GM19397 (cell line): ENCODE data around the gene FAM199X.

Experiments
- ATAC-seq: cut with Tn5 transposase; IDR thresholded peaks from one replicate; pipeline ENCODE4 v1.9.1; 2021; ENCODE audit warnings: mild to moderate bottlenecking, moderate library complexity; ENCODE audit not compliant: unreplicated experiment

Gene FAM199X

GRCh38 chrX:104165894-104166734 lies at the start of gene FAM199X:
TSS of gene FAM199X (plus strand) at chrX:104166453. CDS start at chrX:104166786, 333 bp downstream.
- peak; percentile 97 for ATAC-seq

GRCh38 chrX:104117759-104118158 lies 48.5 kb upstream of the FAM199X start:
- ATAC-seq, result no peak

GRCh38 chrX:104118765-104119164 lies 47.5 kb upstream of the FAM199X start:
- ATAC-seq, result no peak

GRCh38 chrX:104122829-104123228 lies 43.4 kb upstream of the FAM199X start:
- no peak for ATAC-seq

GRCh38 chrX:104126856-104127255 lies 39.4 kb upstream of the FAM199X start:
- ATAC-seq, result no peak

GRCh38 chrX:104130808-104131207 lies 35.4 kb upstream of the FAM199X start:
- ATAC-seq, result no peak

GRCh38 chrX:104134583-104135261 lies 31.5 kb upstream of the FAM199X start:
- ATAC-seq, result no peak

GRCh38 chrX:104135677-104136076 lies 30.6 kb upstream of the FAM199X start:
- no peak for ATAC-seq

GRCh38 chrX:104136241-104137019 lies 29.8 kb upstream of the FAM199X start:
- peak; percentile 71 for ATAC-seq

- no peak for ATAC-seq
Observed at GRCh38 chrX:104137496-104137895, 28.8 kb upstream of the FAM199X start.

GRCh38 chrX:104141087-104141760 lies 25.0 kb upstream of the FAM199X start:
- ATAC-seq, result no peak

- no peak for ATAC-seq
Observed at GRCh38 chrX:104151037-104151436, 15.2 kb upstream of the FAM199X start.

GRCh38 chrX:104156630-104157529 lies 9.4 kb upstream of the FAM199X start, which contains the start of gene SLC25A53:
TSS of gene SLC25A53 (minus strand) at chrX:104157009. CDS start at chrX:104105257, 51,752 bp downstream.
- ATAC-seq, result peak; percentile 92

GRCh38 chrX:104166735-104167436 lies 633 bp downstream of the FAM199X start:
- ATAC-seq, result no peak

GRCh38 chrX:104168127-104168526 lies 1.9 kb downstream of the FAM199X start:
- ATAC-seq, result no peak

- ATAC-seq, result no peak
Observed at GRCh38 chrX:104172121-104172520, 5.9 kb downstream of the FAM199X start.

- no peak for ATAC-seq
Observed at GRCh38 chrX:104172788-104173187, 6.5 kb downstream of the FAM199X start.

- ATAC-seq, result no peak
Observed at GRCh38 chrX:104173841-104174240, 7.6 kb downstream of the FAM199X start.

- no peak for ATAC-seq
Observed at GRCh38 chrX:104183685-104184084, 17.4 kb downstream of the FAM199X start.
